Stimulated activated CD4-positive, alpha-beta T cell treated with anti-CD3 and anti-CD28 coated beads, Interleukin-1b, Interleukin-23, amount 100 ng/mL, for 4 hours (primary cell): ENCODE measurements around the gene CROCC2.
"Not testable (repeated sequence)": the region's sequence is repeated elsewhere in the genome, so short reads cannot be mapped to it uniquely, and the experiment has no call there.

Experiments used
- DNase-seq, 2 donors: peaks; one replicate each; pipeline ENCODE4 v3.0.0-alpha.2; 2020; ENCODE audit warnings: low read depth in 2 of 2

CROCC2 gene

GRCh38 chr2:240966906-240967680, 61.0 kb downstream of the CROCC2 start:
- no peak for DNase-seq

GRCh38 chr2:240967681-240968621, 61.8 kb downstream of the CROCC2 start:
- DNase-seq: no peak

- DNase-seq: no peak
These were observed 62.8 kb downstream of the CROCC2 start for GRCh38 chr2:240968731-240969624.

GRCh38 chr2:240970104-240970503, 64.0 kb downstream of the CROCC2 start:
- no peak for DNase-seq

- no peak for DNase-seq
These were observed 64.7 kb downstream of the CROCC2 start for GRCh38 chr2:240970816-240971215.

- no peak for DNase-seq
These were observed 66.1 kb downstream of the CROCC2 start for GRCh38 chr2:240972201-240972600.

GRCh38 chr2:240972636-240973521, 66.7 kb downstream of the CROCC2 start:
- no peak for DNase-seq

GRCh38 chr2:240974771-240975572, 68.8 kb downstream of the CROCC2 start:
- DNase-seq: no peak

GRCh38 chr2:240975903-240976302, 69.8 kb downstream of the CROCC2 start:
- DNase-seq: not testable (repeated sequence)

- DNase-seq: no peak
These were observed 75.1 kb downstream of the CROCC2 start for GRCh38 chr2:240981280-240981679.

GRCh38 chr2:240981871-240982800, 76.0 kb downstream of the CROCC2 start:
- no peak for DNase-seq

GRCh38 chr2:240982821-240983281, 76.7 kb downstream of the CROCC2 start:
- DNase-seq: no peak

GRCh38 chr2:240983361-240983995, 77.3 kb downstream of the CROCC2 start:
- DNase-seq: peak; percentile 17 to 18

GRCh38 chr2:240983996-240984498, 77.9 kb downstream of the CROCC2 start:
- no peak for DNase-seq

- no peak for DNase-seq
These were observed 80.0 kb downstream of the CROCC2 start for GRCh38 chr2:240985881-240986786.

- DNase-seq: no peak
These were observed 80.8 kb downstream of the CROCC2 start for GRCh38 chr2:240986787-240987411.
